ENCODE results near the gene TLE2. TPM values are rescaled to one million over a fixed set of nuclear protein-coding genes. Genes with fewer than 3 reads are reported as not detected.

The TLE2 gene
- total RNA-seq, 4 donors from 2014 or later: 81.3 to 114 (median 90.3) TPM

DNA sequence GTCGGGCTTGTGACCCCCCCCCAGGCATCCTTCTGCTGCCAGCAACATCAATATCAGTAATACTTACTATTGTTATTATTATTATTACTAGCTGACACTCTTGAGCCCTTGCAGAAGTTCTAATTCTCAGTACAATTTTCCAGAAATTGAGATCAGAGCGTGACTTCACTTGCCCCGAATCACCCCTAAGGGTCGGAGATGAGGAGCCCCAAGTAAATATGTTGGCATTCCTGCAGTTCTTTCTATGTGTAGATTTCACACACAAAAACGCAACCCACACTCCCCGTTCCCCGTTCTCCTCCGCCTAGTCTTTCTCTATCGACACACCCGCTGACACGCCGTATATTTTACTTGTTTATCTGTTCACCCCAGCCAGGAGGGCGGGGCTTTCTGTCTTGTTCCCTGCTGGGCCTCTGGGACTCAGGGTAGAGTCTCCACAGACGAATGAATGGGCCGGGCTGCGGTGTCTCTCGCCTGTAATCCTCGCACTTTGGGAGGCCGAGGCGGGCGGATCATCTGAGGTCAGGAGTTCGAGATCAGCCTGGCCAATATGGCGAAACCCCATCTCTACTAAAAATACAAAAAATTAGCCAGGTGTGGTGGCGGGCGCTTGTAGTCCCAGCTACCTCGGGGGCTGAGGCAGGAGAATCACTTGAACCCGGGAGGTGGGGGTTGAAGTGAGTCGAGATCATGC lies 18.6 kb upstream of the TLE2 start:
- intact Hi-C loops (cut with DNase I): loop anchor here (5.0 kb wide), 1 partner anchor 75 kb away; no protein-coding TSS in a partner anchor
- peak overlapping the region; percentile 69 to 80 (median 75) for H3K27ac ChIP-seq

DNA sequence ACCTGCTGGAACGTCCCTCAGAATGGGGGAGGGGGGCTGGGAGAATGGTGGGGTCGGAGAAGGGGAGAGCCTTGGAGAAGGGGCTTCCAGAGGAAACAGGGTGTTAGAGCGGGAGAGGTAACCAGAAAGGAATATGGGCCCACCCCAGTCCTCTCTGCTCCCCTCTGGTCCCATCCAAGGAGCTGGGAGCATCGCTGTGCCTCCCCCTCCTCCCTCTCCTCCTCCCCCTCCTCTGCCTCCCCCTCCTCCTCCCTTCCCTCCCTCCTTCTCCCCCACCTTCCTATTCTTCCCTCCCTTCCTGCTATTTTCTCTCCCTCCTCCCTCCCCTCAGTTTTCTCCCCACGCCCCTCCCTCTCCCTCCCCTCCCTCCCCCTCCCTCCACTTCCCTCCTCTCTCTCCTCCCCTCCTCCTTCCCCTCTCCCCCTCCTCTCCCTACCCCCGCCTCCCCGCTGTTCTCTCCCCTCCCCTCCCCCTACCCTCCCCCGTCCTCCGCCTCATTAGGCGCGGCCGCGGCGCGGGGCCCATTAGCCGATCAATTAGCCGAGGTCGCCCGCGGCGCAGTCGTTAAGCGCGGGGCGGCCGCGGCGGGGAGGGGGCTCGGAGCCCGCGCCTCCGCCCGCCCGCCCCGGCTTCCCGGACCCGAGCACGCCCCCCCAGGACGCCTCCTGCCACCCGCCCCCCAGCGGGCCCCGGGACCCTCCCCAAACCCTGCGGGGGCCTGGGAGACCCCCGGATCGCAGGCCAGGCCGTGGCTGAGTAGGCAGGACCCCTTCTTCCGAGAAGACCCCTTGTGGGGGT lies 17.8 kb upstream of the TLE2 start:
- H3K4me3 ChIP-seq (replicated peaks in 1 of 3): peak overlapping the region in 2 of 3 donors; percentile 22 to 37
- intact Hi-C loops (cut with DNase I): loop anchor here (5.0 kb wide), 1 partner anchor 75 kb away; no protein-coding TSS in a partner anchor
- peaks cover 9 to 15% of the 10 kb centered on the region in 2 donors for H3K4me1 ChIP-seq
- TF ChIP-seq, protein P1, sequence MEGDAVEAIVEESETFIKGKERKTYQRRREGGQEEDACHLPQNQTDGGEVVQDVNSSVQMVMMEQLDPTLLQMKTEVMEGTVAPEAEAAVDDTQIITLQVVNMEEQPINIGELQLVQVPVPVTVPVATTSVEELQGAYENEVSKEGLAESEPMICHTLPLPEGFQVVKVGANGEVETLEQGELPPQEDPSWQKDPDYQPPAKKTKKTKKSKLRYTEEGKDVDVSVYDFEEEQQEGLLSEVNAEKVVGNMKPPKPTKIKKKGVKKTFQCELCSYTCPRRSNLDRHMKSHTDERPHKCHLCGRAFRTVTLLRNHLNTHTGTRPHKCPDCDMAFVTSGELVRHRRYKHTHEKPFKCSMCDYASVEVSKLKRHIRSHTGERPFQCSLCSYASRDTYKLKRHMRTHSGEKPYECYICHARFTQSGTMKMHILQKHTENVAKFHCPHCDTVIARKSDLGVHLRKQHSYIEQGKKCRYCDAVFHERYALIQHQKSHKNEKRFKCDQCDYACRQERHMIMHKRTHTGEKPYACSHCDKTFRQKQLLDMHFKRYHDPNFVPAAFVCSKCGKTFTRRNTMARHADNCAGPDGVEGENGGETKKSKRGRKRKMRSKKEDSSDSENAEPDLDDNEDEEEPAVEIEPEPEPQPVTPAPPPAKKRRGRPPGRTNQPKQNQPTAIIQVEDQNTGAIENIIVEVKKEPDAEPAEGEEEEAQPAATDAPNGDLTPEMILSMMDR (IDR thresholded peaks at IDR 0.05): no peak
- TF ChIP-seq POLR2A (IDR thresholded peaks at IDR 0.05): no peak
- H3K9me3 ChIP-seq: no peaks in the 10 kb centered on the region
- no peaks in the 10 kb centered on the region for H3K27me3 ChIP-seq
- no peaks in the 10 kb centered on the region for H3K36me3 ChIP-seq
- peak; percentile 53 to 59 for DNase-seq
- 22 to 27% methylated on average over 5 of the region's 47 CpGs for WGBS, 2 donors
- H3K27ac ChIP-seq: peak overlapping the region; percentile 69 to 80 (median 75)

More for the DNA sequence above, 18.6 kb upstream of the TLE2 start:
- peak overlapping the region in 2 of 3 donors; percentile 22 to 37 for H3K4me3 ChIP-seq (replicated peaks in 1 of 3)
- H3K27me3 ChIP-seq: no peaks in the 10 kb centered on the region
- DNase-seq: peak; percentile 81 to 83
- WGBS, 2 donors: 18 to 22% methylated on average over 28 of the region's 28 CpGs
- H3K36me3 ChIP-seq: no peaks in the 10 kb centered on the region
- H3K9me3 ChIP-seq: no peaks in the 10 kb centered on the region
- TF ChIP-seq, protein P1 (IDR thresholded peaks at IDR 0.05): no peak
- peak in 1 of 2 donors; percentile 37 for TF ChIP-seq POLR2A (IDR thresholded peaks at IDR 0.05)
- H3K4me1 ChIP-seq: peaks cover 9 to 15% of the 10 kb centered on the region in 2 donors

DNA sequence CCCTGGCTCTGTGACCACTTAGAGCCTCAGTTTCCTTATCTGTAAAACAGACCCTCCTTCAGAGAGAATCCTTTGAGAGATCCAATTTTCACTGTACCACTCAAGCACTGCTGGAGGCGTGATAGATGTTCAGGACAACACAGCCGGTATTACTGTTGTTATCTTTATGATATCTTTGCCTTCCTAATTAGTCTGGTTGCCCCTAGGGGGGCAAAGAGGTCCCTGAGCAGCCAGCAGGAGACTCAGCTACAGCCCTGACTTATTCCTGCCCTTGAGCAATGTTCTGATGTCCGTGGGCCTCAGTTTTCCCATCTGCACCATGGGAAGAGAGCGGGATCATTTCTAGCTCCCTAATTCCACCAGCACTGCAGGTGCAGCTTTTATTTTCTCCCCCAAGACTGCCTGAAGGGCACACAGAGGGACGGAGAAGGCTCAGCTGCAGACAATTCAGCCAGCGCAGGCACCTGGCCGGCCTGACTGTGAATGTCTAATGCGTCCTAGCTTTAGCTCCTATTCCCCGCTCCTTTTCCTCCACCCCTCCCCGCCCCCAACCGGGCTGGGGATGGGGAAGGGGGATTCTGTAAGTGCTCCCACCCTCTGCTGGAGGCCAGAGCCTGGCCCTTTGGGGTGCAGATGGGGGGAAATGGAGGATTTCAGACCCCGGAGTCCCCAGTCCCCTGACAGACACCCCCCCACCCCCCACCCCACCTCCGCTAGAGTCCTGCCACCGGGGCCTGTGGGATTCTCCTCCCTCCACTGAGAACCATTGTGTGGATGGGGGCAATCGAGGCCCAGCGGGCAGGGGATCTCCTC lies 17.0 kb upstream of the TLE2 start:
- Histone ChIP-seq H3K4me3 (replicated peaks in 1 of 3) (no peak overlapping the region), H3K36me3 (no peaks in the 10 kb centered on the region), H3K4me1 (peaks cover 7 to 16% of the 10 kb centered on the region in 2 donors), H3K27me3 (no peaks in the 10 kb centered on the region), H3K9me3 (no peaks in the 10 kb centered on the region), H3K27ac (peak overlapping the region; percentile 29 to 75 (median 30))
- intact Hi-C loops (cut with DNase I): loop anchor here (5.0 kb wide), 1 partner anchor 74 kb away; no protein-coding TSS in a partner anchor
- no peak for DNase-seq
- 56 to 64% methylated on average over 11 to 13 of the region's 16 CpGs for WGBS, 2 donors
- no peak for TF ChIP-seq POLR2A (IDR thresholded peaks at IDR 0.05)
- TF ChIP-seq, protein P1 (IDR thresholded peaks at IDR 0.05): no peak

DNA sequence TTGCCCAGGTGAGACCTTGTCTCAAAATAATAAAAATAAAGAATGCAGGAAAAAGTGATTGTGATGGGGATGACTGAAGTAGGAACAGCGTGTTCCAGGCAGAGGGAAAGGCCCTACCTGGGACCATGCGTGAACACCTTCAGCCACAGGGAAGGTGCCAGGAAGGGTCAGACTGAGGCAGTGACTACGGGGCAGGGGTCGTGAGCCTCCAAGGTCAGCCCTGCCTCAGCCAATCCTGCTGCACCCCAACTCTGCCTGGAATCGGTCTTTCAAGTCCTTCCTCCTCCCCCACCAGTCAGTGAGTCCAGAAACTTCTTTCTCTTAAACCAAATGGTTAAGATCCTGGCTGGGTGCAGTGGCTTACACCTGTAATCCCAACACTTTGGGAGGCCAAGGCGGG lies 16.1 kb upstream of the TLE2 start:
- DNase-seq: peak in 1 of 2 donors; percentile 32
- 95 to 96% methylated on average over 6 of the region's 6 CpGs for WGBS, 2 donors
- intact Hi-C loops (cut with DNase I): loop anchor here (5.0 kb wide), 1 partner anchor 73 kb away; no protein-coding TSS in a partner anchor
- TF ChIP-seq, protein P1 (IDR thresholded peaks at IDR 0.05): no peak
- no peak for TF ChIP-seq POLR2A (IDR thresholded peaks at IDR 0.05)
- Histone ChIP-seq H3K27ac (no peak overlapping the region), H3K27me3 (no peaks in the 10 kb centered on the region), H3K4me3 (replicated peaks in 1 of 3) (no peak overlapping the region), H3K36me3 (no peaks in the 10 kb centered on the region), H3K4me1 (peaks cover 4 to 10% of the 10 kb centered on the region in 2 donors), H3K9me3 (no peaks in the 10 kb centered on the region)

Data from thyroid gland (tissue), 4 donors.